GM21576 (cell line): ENCODE results near the gene FBXL16.

Experiments used
- ATAC-seq: cut with Tn5 transposase; IDR thresholded peaks from one replicate; pipeline ENCODE4 v1.9.1; 2021; ENCODE audit warnings: mild to moderate bottlenecking, moderate library complexity; ENCODE audit not compliant: unreplicated experiment

FBXL16 gene

DNA sequence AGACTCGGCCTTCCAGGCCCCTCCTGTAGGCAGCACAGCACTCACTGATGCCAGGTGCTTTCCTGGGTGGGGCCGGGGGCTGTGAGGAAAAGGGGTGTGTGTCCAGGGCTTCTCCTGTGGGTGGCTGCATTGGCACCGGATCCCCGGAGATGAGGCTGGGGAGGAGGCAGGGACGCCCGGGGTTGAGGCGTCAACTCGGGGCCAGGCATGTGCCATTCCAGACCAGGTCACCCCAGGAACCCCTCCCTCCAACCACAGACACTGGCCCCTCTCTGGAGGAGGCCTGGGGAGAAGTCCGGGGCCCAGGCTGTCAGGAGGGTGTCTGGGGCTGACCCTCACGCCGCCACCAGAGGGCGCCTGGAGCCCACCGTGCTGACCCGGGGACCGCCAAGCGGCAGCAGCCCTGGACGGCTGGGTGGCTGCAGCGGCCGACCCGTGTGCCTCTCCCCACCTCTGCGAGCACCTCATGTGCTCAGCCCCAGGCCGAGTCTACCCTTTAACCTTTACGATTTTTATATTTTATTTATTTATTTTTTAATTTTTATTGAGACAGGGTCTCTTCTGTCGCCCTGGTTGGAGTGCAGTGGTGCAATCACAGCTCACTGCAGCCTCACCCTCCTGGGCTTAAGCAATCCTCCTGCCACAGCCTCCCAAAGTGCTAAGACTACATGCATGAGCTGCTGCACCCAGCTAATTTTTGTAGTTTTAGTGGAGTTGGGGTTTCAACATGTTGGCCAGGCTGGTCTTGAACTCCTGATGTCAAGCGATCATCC lies 6.1 kb upstream of the FBXL16 start:
- ATAC-seq = no peak

DNA sequence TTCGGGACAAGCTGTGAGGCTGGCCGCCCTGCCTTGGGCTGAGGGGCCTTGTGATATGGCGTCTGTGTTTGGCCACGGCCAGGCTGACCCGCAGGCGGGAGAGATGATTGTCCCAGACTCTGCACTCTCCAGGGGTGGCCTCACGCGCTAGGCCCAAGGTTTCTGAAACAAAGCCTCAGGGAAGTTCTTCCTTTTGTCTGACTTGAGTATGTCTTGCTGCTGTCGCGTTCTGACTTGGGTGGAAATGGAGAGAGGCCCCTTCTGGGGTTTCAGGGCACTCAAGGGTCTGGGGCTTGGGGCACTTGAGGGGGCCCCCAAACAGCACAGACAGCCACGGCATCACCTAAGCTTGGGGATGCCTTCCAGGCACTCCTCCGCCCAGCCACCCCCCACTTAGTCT lies 5.5 kb upstream of the FBXL16 start:
- ATAC-seq = no peak

DNA sequence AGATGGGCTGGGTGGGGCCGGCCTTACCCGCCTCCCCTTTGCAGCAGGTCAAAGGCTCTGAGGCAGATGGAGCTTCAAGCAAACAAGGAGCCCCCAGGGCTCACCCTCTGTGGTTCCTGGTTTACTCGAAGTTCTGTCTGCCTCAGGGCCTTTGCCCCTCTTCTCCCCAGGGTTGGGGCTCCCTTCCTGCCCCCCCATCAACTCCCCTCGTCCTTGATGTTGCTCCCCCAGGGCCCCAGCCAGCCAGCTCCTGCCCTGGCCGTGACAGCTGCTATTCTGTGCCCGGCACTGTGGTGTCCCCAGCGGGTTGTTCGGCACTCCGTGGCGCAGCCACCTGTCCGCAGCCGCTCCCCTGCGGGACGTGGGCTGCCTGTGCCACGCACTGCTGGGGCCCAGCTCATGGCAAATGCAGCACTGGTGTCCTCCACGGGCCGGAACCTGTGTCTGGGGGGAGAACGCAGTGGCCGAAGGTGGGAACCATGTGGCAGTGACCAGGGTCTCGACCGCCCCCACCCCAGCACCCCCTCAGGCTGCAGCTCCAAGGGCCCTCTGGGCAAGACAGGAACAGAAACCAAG lies 5.0 kb upstream of the FBXL16 start:
- ATAC-seq = no peak

DNA sequence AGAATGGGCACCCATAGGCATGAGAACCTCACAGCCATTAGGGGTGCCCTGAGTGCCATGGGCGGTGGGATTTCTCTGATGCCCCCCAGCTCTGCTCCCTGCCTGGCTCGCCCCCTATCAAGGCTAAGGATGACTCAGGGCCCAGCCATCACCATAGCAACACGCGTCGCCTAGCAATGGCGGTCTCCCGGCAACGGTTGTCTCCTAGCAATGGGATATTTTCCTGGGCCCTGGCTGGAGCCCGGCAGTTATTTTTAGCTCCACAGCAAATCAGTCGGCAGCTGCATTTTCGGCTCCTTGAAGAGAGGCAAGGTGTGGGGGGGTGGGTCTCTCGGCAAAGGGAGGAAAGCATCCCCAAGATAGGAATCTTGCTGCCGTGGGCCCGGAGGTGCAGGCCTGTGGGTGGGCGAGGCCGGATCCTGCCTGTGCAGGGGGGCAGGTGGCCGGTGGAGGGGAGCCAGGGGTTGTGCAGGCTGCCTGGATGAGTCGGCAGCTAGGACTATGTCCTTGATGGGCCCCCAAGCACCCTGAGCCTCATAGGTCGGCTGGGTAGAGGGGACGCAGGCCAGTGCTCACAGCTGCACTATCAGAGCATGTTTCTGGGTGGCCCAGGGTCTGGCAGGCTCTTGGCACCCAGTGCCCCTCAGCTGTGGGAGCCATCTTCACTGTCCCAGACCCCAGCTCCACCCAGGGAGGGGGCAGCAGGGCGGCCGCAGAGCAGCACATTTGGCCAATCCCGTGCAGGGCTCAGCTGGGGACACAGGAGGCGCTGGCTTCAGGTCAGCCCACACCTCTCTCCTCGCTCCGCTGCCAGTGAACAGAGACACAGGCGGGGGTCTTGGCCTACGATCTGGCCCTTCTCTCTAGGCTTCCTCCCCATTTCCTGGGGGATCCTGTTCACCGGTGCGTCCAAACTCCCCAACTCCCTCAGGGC lies 4.2 kb upstream of the FBXL16 start:
- no peak for ATAC-seq

DNA sequence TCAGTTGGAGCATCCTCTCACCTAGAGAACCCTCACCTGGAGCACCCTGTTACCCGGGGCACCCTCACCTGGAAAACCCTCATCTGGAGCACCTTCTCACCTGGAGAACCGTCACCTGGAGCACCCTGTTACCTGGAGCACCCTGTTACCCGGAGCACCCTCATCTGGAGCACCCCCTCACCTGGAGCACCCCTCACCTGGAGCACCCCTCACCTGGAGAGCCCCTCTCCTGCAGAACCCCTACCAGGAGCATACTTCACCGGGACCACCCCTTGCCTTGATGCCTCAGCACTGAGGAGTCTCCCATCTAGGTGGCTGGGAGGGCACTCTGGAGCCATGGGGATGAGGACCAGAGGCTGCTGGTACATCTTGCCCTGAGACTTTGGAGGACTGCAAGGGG lies 3.4 kb upstream of the FBXL16 start:
- no peak for ATAC-seq

GRCh38 chr16:708019-708418 lies 2.4 kb upstream of the FBXL16 start:
- no peak for ATAC-seq

GRCh38 chr16:707062-707538 lies 1.5 kb upstream of the FBXL16 start:
- no peak for ATAC-seq

GRCh38 chr16:706189-707061 lies 824 bp upstream of the FBXL16 start:
- ATAC-seq = no peak

GRCh38 chr16:704552-705380 lies 835 bp downstream of the FBXL16 start:
- ATAC-seq = no peak

GRCh38 chr16:704047-704446 lies 1.6 kb downstream of the FBXL16 start:
- no peak for ATAC-seq

DNA sequence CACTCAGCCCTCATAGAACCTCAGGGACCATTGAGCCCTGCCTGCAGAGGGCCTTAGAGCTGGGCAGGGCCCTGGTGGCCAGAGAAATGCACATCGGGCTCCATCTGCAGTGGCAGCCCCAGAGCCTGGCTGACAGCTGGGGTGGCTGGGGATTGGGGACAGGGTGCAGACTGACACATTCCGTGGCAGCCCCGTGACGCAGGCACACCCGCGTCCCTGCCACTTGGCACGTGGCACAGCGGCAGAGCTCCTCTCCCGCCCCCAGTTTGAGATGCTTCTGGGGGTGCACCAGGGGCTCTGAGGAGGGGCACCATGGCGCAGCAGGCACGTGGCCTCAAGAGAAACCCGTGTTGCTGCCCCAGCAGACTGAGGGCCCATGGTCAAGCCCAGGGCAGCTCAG lies 2.2 kb downstream of the FBXL16 start:
- no peak for ATAC-seq

- ATAC-seq = no peak
These were observed 3.3 kb downstream of the FBXL16 start for GRCh38 chr16:702341-702740.

- ATAC-seq = no peak
These were observed 4.7 kb downstream of the FBXL16 start for GRCh38 chr16:700684-701584.

- ATAC-seq = no peak
These were observed 6.5 kb downstream of the FBXL16 start for GRCh38 chr16:698911-699671.

- ATAC-seq = no peak
These were observed 10.1 kb downstream of the FBXL16 start for GRCh38 chr16:695355-696089.

- ATAC-seq = no peak
These were observed 10.7 kb downstream of the FBXL16 start for GRCh38 chr16:694863-695354.

DNA sequence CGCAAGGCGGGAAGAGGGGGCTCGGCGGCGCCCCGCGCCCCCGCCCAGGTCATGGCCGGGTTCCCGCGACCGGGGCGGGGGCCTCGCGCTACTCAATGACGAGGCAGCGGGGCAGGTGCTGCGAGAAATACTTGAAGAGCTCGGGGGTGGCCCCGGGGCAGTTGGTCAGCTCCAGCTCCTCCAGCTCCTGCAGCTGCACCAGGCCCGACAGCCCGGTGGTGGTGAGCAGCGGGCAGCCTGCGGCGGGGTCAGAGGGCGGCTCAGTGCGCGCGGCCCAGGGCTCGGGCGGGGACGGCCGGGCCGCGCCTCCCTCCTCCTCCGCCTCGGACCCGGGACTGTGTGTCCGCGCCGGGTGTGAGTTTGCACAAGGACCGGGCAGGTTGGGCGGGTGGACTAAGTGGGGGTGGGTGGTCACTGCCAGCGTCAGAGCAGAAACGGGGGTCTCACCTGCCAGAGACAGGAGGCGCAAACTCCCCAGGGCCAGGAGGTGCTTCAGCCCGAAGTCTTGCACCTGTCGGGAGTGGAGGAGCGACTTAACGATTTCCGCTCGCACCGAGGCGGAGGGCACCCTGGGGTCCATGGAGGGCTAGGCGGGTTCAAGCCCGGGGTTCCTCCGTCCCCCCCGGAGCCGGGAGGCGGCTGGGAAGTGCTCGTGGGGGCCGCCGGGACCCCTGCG lies 11.3 kb downstream of the FBXL16 start:
- no peak for ATAC-seq
